ENCODE data around the gene SUMF1. TPM values are rescaled to one million over a fixed set of nuclear protein-coding genes. Genes with fewer than 3 reads are reported as not detected.

SUMF1 gene
- polyA plus RNA-seq, 3 donors = 25.7 to 80.4 (median 74.2) TPM

DNA sequence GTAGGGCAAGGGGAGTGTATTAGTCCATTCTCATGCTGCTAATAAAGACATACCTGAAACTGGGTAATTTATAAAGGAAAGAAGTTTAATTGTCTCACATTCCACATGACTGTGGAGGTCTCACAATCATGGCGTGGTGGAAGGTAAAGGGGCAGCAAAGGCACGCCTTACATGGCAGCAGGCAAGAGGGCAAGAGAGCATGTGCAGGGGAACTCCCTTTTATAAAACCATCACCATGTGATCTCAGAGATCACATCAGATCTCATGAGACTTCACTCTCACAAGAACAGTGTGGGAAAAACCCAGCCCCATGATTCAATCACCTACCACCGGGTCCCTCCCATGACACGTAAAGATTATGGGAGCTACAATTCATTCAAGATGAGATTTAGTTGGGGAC is 41.4 kb downstream of the SUMF1 start:
- Histone ChIP-seq H4K20me1 (ENCODE audit: insufficient read depth, low read length) (peaks cover 4% of the 10 kb centered on the region), H2AFZ (ENCODE audit: insufficient read depth, low read depth, low read length, poor library complexity, severe bottlenecking) (no peak overlapping the region), H3K27me3 (ENCODE audit: control insufficient read depth in 2 of 2, insufficient read depth in 2 of 2, low read length in 2 of 2) (no peaks in the 10 kb centered on the region), H3K36me3 (replicated peaks in 1 of 2; ENCODE audit: control insufficient read depth in 1 of 2, insufficient read depth in 2 of 2, low read length in 2 of 2) (peaks cover 4 to 47% of the 10 kb centered on the region in 2 donors), H3K9me3 (replicated peaks in 1 of 2; ENCODE audit: control insufficient read depth in 1 of 2, insufficient read depth in 1 of 2, low read length in 2 of 2) (no peaks in the 10 kb centered on the region), H3K27ac (ENCODE audit: low read depth in 1 of 2, low read length in 2 of 2) (peak overlapping the region in 1 of 2 donors; percentile 53), H3K4me3 (replicated peaks in 1 of 3; ENCODE audit: low read depth in 2 of 3, low read length in 3 of 3) (no peak overlapping the region), H3K4me1 (ENCODE audit: control insufficient read depth in 1 of 2, insufficient read depth in 2 of 2, low read length in 2 of 2) (peaks cover 9 to 10% of the 10 kb centered on the region in 2 donors), H3K9ac (ENCODE audit: insufficient read depth, low read length, poor library complexity, severe bottlenecking) (no peak overlapping the region), H3K79me2 (ENCODE audit: insufficient read depth, low read length) (peaks cover 30% of the 10 kb centered on the region), H3K4me2 (replicated peaks; ENCODE audit: extremely low read depth, low read length, poor library complexity, severe bottlenecking) (no peak overlapping the region)
- H3K4me3 Mint-ChIP-seq = no peak overlapping the region
- DNase-seq = peak in 1 of 3 donors; percentile 51
- peaks cover 20% of the 10 kb centered on the region for H3K4me1 Mint-ChIP-seq
- intact Hi-C loops (cut with micrococcal nuclease) = loop anchor here in 1 of 2 donors (10.0 kb wide), 2 partner anchors 49 to 71 kb away; no protein-coding TSS in a partner anchor
- peak overlapping the region in 5 of 7 donors; percentile 16 to 75 (median 45) for H3K27ac Mint-ChIP-seq
- no peaks in the 10 kb centered on the region for H3K9me3 Mint-ChIP-seq
- TF ChIP-seq, protein P1, sequence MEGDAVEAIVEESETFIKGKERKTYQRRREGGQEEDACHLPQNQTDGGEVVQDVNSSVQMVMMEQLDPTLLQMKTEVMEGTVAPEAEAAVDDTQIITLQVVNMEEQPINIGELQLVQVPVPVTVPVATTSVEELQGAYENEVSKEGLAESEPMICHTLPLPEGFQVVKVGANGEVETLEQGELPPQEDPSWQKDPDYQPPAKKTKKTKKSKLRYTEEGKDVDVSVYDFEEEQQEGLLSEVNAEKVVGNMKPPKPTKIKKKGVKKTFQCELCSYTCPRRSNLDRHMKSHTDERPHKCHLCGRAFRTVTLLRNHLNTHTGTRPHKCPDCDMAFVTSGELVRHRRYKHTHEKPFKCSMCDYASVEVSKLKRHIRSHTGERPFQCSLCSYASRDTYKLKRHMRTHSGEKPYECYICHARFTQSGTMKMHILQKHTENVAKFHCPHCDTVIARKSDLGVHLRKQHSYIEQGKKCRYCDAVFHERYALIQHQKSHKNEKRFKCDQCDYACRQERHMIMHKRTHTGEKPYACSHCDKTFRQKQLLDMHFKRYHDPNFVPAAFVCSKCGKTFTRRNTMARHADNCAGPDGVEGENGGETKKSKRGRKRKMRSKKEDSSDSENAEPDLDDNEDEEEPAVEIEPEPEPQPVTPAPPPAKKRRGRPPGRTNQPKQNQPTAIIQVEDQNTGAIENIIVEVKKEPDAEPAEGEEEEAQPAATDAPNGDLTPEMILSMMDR (IDR thresholded peaks at IDR 0.05) = no peak
- peaks cover 40 to 41% of the 10 kb centered on the region in 2 donors for H3K36me3 Mint-ChIP-seq
- WGBS (ENCODE audit: insufficient coverage) = no CpG with 5 or more reads among the region's 4 CpGs
- no peaks in the 10 kb centered on the region for H3K27me3 Mint-ChIP-seq (ENCODE audit: low read depth in 3 of 3)

- Histone ChIP-seq H3K36me3 (replicated peaks in 1 of 2; ENCODE audit: control insufficient read depth in 1 of 2, insufficient read depth in 2 of 2, low read length in 2 of 2) (peaks cover 4 to 40% of the 10 kb centered on the region in 2 donors), H3K4me2 (replicated peaks; ENCODE audit: extremely low read depth, low read length, poor library complexity, severe bottlenecking) (no peak overlapping the region), H3K4me3 (replicated peaks in 1 of 3; ENCODE audit: low read depth in 2 of 3, low read length in 3 of 3) (no peak overlapping the region), H3K9ac (ENCODE audit: insufficient read depth, low read length, poor library complexity, severe bottlenecking) (no peak overlapping the region), H3K9me3 (replicated peaks in 1 of 2; ENCODE audit: control insufficient read depth in 1 of 2, insufficient read depth in 1 of 2, low read length in 2 of 2) (no peaks in the 10 kb centered on the region), H3K27me3 (ENCODE audit: control insufficient read depth in 2 of 2, insufficient read depth in 2 of 2, low read length in 2 of 2) (no peaks in the 10 kb centered on the region), H3K27ac (ENCODE audit: low read depth in 1 of 2, low read length in 2 of 2) (no peak overlapping the region), H3K4me1 (ENCODE audit: control insufficient read depth in 1 of 2, insufficient read depth in 2 of 2, low read length in 2 of 2) (peaks cover 10 to 12% of the 10 kb centered on the region in 2 donors), H2AFZ (ENCODE audit: insufficient read depth, low read depth, low read length, poor library complexity, severe bottlenecking) (no peak overlapping the region), H3K79me2 (ENCODE audit: insufficient read depth, low read length) (peaks cover 30% of the 10 kb centered on the region), H4K20me1 (ENCODE audit: insufficient read depth, low read length) (peaks cover 1% of the 10 kb centered on the region)
- H3K4me3 Mint-ChIP-seq = no peak overlapping the region
- peaks cover 37 to 42% of the 10 kb centered on the region in 2 donors for H3K36me3 Mint-ChIP-seq
- no peaks in the 10 kb centered on the region for H3K9me3 Mint-ChIP-seq
- H3K4me1 Mint-ChIP-seq = peaks cover 20% of the 10 kb centered on the region
- no peaks in the 10 kb centered on the region for H3K27me3 Mint-ChIP-seq (ENCODE audit: low read depth in 3 of 3)
- peak overlapping the region in 2 of 7 donors; percentile 4 to 61 for H3K27ac Mint-ChIP-seq
- TF ChIP-seq, protein P1 (IDR thresholded peaks at IDR 0.05) = no peak
- DNase-seq = no peak
- intact Hi-C loops (cut with micrococcal nuclease) = loop anchor here in 1 of 2 donors (10.0 kb wide), 2 partner anchors 50 to 70 kb away; no protein-coding TSS in a partner anchor
Measured at GRCh38 chr3:4425055-4425454, 42.0 kb downstream of the SUMF1 start.
